HCT116 (cell line): ENCODE data around the gene ALMS1. TPM values are rescaled to one million over a fixed set of nuclear protein-coding genes. Genes with fewer than 3 reads are reported as not detected.

Experiments
- ATAC-seq: fragments of 200-7000 bp; cut with Tn5 transposase; 2 replicates; pipeline ENCODE4 v1.9.1; 2020; ENCODE audit warnings: mild to moderate bottlenecking, moderate library complexity
- Bru-seq: library from RNA; stranded (reverse); fragments of 400-500 nt; gene quantifications from one replicate; lab custom pipeline; 2021; lab: Mats Ljungman, UMichigan
- BruChase-seq, 2 experiments: library from RNA; stranded (reverse); fragments of 400-500 nt; gene quantifications; one replicate each; lab custom pipeline; 2021; lab: Mats Ljungman, UMichigan
- BruUV-seq: library from RNA; stranded (reverse); fragments of 400-500 nt; replicated peaks from 2 replicates; lab custom pipeline; 2021; lab: Mats Ljungman, UMichigan
- CTCF ChIA-PET: fragments of 300-600 bp; sonication (Branson Sonifier 250); formaldehyde crosslinking; loops from one replicate; lab custom pipeline; 2021; ENCODE audit warnings: antibody characterized with exemption; lab: Charles Lee
- POLR2A ChIA-PET: fragments of 300-600, 350-600 bp; sonication (Branson Sonifier 250); formaldehyde crosslinking; loops from one replicate; lab custom pipeline; 2021; ENCODE audit warnings: antibody characterized with exemption; lab: Charles Lee
- RAD21 ChIA-PET, 2 experiments: fragments of 300-600 bp; sonication (Branson Sonifier 250); formaldehyde crosslinking; loops; one replicate each; lab custom pipeline; 2023; ENCODE audit warnings: low total read pairs in 2 of 2; ENCODE audit not compliant: uncharacterized antibody in 2 of 2, unreplicated experiment in 2 of 2, low non-redundant PET in 1 of 2; lab: Charles Lee
- DNase-seq: peaks from one replicate; pipeline ENCODE4 v3.0.0-alpha.2; 2010; ENCODE audit warnings: low read depth, low spot score
- H2AFZ ChIP-seq: fragments of 200-600 bp; shearing (Covaris generic), sonication (generic); 2 replicates; pipeline ENCODE4 v1.6.1; 2017; ENCODE audit warnings: low read depth, mixed run types, mixed read lengths, antibody characterized with exemption, low read length; ENCODE audit not compliant: poor library complexity, severe bottlenecking
- H3K27ac ChIP-seq: 2 replicates; pipeline ENCODE4 v1.5.1; 2012; ENCODE audit warnings: low read depth, low read length
- H3K27me3 ChIP-seq: fragments of 200-600 bp; sonication (generic); 2 replicates; pipeline ENCODE4 v1.6.1; 2016; ENCODE audit warnings: mixed run types, low read length, mixed read lengths; ENCODE audit not compliant: insufficient read depth
- H3K36me3 ChIP-seq, 2 experiments: fragments of 200-500 bp in 1 of 2; fragments of 200-600 bp in 1 of 2; sonication (Bioruptor generic) in 1 of 2; sonication (generic) in 1 of 2; 2 replicates each; pipeline versions ENCODE4 v1.5.1 to v1.6.1; 2014 to 2016; ENCODE audit warnings: low read length in 2 of 2, inconsistent platforms in 1 of 2, mixed read lengths in 1 of 2, mixed run types in 1 of 2; ENCODE audit not compliant: insufficient read depth in 2 of 2, control insufficient read depth in 1 of 2
- H3K4me1 ChIP-seq, 2 experiments: fragments of 200-600 bp in 1 of 2; sonication (generic) in 1 of 2; 2 replicates each; pipeline versions ENCODE4 v1.5.1 to v1.6.1; 2012 to 2017; ENCODE audit warnings: low read length in 2 of 2, inconsistent platforms in 1 of 2, mild to moderate bottlenecking in 1 of 2, mixed read lengths in 1 of 2, mixed run types in 1 of 2, moderate library complexity in 1 of 2; ENCODE audit not compliant: insufficient read depth in 2 of 2, control insufficient read depth in 1 of 2
- H3K4me2 ChIP-seq: fragments of 200-600 bp; sonication (generic); 2 replicates; pipeline ENCODE4 v1.6.1; 2017; ENCODE audit warnings: mixed run types, low read length, mixed read lengths
- H3K4me3 ChIP-seq, 2 experiments: fragments of 200-600 bp in 1 of 2; sonication (generic) in 1 of 2; replicated peaks in 1 of 2; 2 replicates each; pipeline ENCODE4 v1.5.1; 2011 to 2016; ENCODE audit warnings: low read length in 2 of 2, control low read depth in 1 of 2, low read depth in 1 of 2, mild to moderate bottlenecking in 1 of 2, mixed read lengths in 1 of 2, mixed run types in 1 of 2
- H3K79me2 ChIP-seq: fragments of 200-600 bp; sonication (generic); 2 replicates; pipeline ENCODE4 v1.6.1; 2017; ENCODE audit warnings: mild to moderate bottlenecking, mixed run types, low read length, moderate library complexity, mixed read lengths; ENCODE audit not compliant: insufficient read depth
- H3K9ac ChIP-seq: fragments of 200-600 bp; sonication (generic); 2 replicates; pipeline ENCODE4 v1.6.1; 2016; ENCODE audit warnings: low read length, mixed read lengths
- H3K9me2 ChIP-seq: fragments of 200-600 bp; sonication (generic), shearing (Covaris generic); 2 replicates; pipeline ENCODE4 v1.6.1; 2017; ENCODE audit warnings: mixed run types, mild to moderate bottlenecking, moderate library complexity; ENCODE audit not compliant: insufficient read depth
- H3K9me3 ChIP-seq, 2 experiments: fragments of 200-500 bp in 1 of 2; fragments of 200-600 bp in 1 of 2; sonication (Bioruptor generic) in 1 of 2; sonication (generic) in 1 of 2; 2 replicates each; pipeline ENCODE4 v1.6.1; 2014 to 2017; ENCODE audit warnings: low read length in 2 of 2, mixed read lengths in 2 of 2, inconsistent platforms in 1 of 2, low read depth in 1 of 2, mild to moderate bottlenecking in 1 of 2, mixed run types in 1 of 2, moderate library complexity in 1 of 2; ENCODE audit not compliant: control insufficient read depth in 1 of 2, insufficient read depth in 1 of 2
- H4K20me1 ChIP-seq: fragments of 200-600 bp; sonication (generic), shearing (Covaris generic); 2 replicates; pipeline ENCODE4 v1.6.1; 2017; ENCODE audit warnings: mixed run types, mild to moderate bottlenecking, moderate library complexity; ENCODE audit not compliant: insufficient read depth
- CBX3 ChIP-seq: IDR thresholded peaks from 2 replicates; pipeline ENCODE4 v1.6.1; 2012; ENCODE audit warnings: low read depth
- CEBPB ChIP-seq: IDR thresholded peaks from 2 replicates; pipeline ENCODE4 v1.6.1; 2012; ENCODE audit warnings: low read depth
- ELF1 ChIP-seq: IDR thresholded peaks from 2 replicates; pipeline ENCODE4 v1.6.1; 2012; ENCODE audit warnings: low read depth, borderline replicate concordance
- EZH2 ChIP-seq: fragments of 200-600 bp; sonication (generic); IDR thresholded peaks from 2 replicates; pipeline ENCODE4 v1.6.1; 2017; ENCODE audit warnings: antibody characterized with exemption, mixed run types
- EZH2phosphoT487 ChIP-seq: fragments of 200-600 bp; IDR thresholded peaks from 2 replicates; pipeline ENCODE4 v1.6.1; 2018; ENCODE audit warnings: antibody characterized with exemption, borderline replicate concordance
- RAD21 ChIP-seq: IDR thresholded peaks from 2 replicates; pipeline ENCODE4 v1.6.1; 2012; ENCODE audit warnings: low read depth, mild to moderate bottlenecking
- SIN3A ChIP-seq: IDR thresholded peaks from 2 replicates; pipeline ENCODE4 v1.6.1; 2012; ENCODE audit warnings: low read depth
- SP1 ChIP-seq: IDR thresholded peaks from 2 replicates; pipeline ENCODE4 v1.6.1; 2012; ENCODE audit warnings: low read depth
- TCF7L2 ChIP-seq: IDR thresholded peaks from 2 replicates; pipeline ENCODE4 v1.7.0; 2011; ENCODE audit warnings: borderline replicate concordance, inconsistent platforms; ENCODE audit not compliant: insufficient read depth, insufficient read length; ENCODE audit errors: extremely low read depth
- ZNF274 ChIP-seq: fragments of 200-500 bp; sonication (Bioruptor generic); IDR thresholded peaks from 2 replicates; pipeline ENCODE4 v1.6.1; 2014; ENCODE audit warnings: mild to moderate bottlenecking, low read depth, low read length, inconsistent platforms
- intact Hi-C: fragments of 100-400 bp; cut with micrococcal nuclease; formaldehyde crosslinking; loops from 2 replicates; pipeline ENCODE4 v1.10.0; 2022
- long read RNA-seq: library from polyadenylated mRNA; unstranded; transcript quantifications from one replicate; pipeline ENCODE4 v2.0.0, GENCODE V29; 2021; ENCODE audit not compliant: unreplicated experiment
- polyA plus RNA-seq: library from polyadenylated mRNA; unstranded; fragments of >200 nt; gene quantifications from 2 replicates; pipeline ENCODE4 v1.2.1, GENCODE V29; 2012; ENCODE audit warnings: missing spikeins
- total RNA-seq: library from RNA; stranded (reverse); gene quantifications from one replicate; pipeline ENCODE4 v1.2.1, GENCODE V29; 2021; ENCODE audit not compliant: unreplicated experiment
- TF ChIP-seq, protein P1 (sequence below): IDR thresholded peaks from 2 replicates; pipeline ENCODE4 v1.6.1; 2011; ENCODE audit warnings: mild to moderate bottlenecking, low read length, moderate library complexity; ENCODE audit not compliant: insufficient replicate concordance; ENCODE audit errors: extremely low read depth
- TF ChIP-seq, protein P2 (sequence below): IDR thresholded peaks from 2 replicates; pipeline ENCODE4 v1.6.1; 2012; ENCODE audit warnings: low read depth

Gene ALMS1, protein sequence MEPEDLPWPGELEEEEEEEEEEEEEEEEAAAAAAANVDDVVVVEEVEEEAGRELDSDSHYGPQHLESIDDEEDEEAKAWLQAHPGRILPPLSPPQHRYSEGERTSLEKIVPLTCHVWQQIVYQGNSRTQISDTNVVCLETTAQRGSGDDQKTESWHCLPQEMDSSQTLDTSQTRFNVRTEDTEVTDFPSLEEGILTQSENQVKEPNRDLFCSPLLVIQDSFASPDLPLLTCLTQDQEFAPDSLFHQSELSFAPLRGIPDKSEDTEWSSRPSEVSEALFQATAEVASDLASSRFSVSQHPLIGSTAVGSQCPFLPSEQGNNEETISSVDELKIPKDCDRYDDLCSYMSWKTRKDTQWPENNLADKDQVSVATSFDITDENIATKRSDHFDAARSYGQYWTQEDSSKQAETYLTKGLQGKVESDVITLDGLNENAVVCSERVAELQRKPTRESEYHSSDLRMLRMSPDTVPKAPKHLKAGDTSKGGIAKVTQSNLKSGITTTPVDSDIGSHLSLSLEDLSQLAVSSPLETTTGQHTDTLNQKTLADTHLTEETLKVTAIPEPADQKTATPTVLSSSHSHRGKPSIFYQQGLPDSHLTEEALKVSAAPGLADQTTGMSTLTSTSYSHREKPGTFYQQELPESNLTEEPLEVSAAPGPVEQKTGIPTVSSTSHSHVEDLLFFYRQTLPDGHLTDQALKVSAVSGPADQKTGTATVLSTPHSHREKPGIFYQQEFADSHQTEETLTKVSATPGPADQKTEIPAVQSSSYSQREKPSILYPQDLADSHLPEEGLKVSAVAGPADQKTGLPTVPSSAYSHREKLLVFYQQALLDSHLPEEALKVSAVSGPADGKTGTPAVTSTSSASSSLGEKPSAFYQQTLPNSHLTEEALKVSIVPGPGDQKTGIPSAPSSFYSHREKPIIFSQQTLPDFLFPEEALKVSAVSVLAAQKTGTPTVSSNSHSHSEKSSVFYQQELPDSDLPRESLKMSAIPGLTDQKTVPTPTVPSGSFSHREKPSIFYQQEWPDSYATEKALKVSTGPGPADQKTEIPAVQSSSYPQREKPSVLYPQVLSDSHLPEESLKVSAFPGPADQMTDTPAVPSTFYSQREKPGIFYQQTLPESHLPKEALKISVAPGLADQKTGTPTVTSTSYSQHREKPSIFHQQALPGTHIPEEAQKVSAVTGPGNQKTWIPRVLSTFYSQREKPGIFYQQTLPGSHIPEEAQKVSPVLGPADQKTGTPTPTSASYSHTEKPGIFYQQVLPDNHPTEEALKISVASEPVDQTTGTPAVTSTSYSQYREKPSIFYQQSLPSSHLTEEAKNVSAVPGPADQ (N-terminal part only)
- total RNA-seq, result 20.5 TPM
- 4.8 and 8.9 TPM in 2 replicates for polyA plus RNA-seq
- Bru-seq, nascent RNA, result percentile 68 among the genes with signal in this experiment
- percentile 68 among the genes with signal in this experiment for BruChase-seq, experiment 1, labeled RNA remaining after a 6-hour chase
- percentile 68 among the genes with signal in this experiment for BruChase-seq, experiment 2, labeled RNA remaining after a 2-hour chase
- long read RNA-seq, partial matches to known transcripts, result 2 of 2 reads
- long read RNA-seq, other reads (novel, unspliced or antisense), result 0 of 2 reads

DNA sequence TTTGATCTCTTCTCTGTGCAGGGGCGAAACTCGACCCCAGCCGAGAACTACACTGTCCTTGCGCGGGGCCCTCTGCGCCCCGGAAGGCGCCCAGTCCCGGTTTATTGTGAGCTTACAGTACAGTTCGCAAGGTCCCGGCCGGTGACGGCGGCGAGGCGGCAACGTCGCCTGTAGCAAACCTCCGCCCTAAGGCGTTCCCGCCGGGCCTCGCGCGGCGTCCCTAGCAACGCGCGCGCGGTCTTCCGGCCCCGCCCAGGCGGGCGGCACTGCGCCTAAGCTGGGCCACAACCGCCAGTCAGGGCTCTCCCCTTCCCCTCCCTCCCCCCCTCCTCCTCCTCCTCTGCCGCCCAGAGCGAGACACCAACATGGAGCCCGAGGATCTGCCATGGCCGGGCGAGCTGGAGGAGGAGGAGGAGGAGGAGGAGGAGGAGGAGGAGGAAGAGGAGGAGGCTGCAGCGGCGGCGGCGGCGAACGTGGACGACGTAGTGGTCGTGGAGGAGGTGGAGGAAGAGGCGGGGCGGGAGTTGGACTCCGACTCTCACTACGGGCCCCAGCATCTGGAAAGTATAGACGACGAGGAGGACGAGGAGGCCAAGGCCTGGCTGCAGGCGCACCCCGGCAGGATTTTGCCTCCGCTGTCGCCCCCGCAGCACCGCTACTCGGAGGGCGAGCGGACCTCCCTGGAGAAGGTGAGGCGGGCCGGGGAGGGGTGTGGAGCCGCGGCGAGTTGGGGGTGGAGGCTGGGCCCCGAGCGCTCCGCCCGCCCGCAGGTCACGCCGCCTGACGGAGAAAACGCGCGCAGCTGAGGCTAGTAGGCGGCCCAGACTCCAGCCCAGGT, at the start of gene ALMS1:
ALMS1 (plus strand) TSS at position 333 of the 838 bp plus-strand sequence; CDS start at position 366, 33 bp downstream.
- H4K20me1 ChIP-seq, result no peaks in the 10 kb centered on the region
- ChIA-PET RAD21 (interaction anchor here in 1 of 2 experiments (0.7 kb wide), 1 partner anchor 147 kb away, joined by 4 read pairs; no protein-coding TSS in a partner anchor), CTCF (interaction anchor here (0.7 to 1.3 kb wide), 3 partner anchors 26 to 234 kb away, joined by 3 to 5 read pairs (median 3); no protein-coding TSS in a partner anchor), POLR2A (interaction anchor here (0.6 to 1.3 kb wide), 3 partner anchors 26 to 152 kb away, joined by 3 to 4 read pairs (median 3); partner anchors contain the start of gene PRADC1)
- intact Hi-C loops, result no loop called here
- DNase-seq (peak; percentile 83), ATAC-seq (peak; percentile 89)
- peaks cover 0 to 16% of the 10 kb centered on the region in 2 experiments; a peak in 3 of 4 replicates for H3K4me1 ChIP-seq
- H3K79me2 ChIP-seq, result peaks cover 29% of the 10 kb centered on the region
- peak within 1 kb of the TSS; percentile 87 for H3K4me2 ChIP-seq
- peak within 1 kb of the TSS; percentile 81 to 95 for H3K4me3 ChIP-seq
- H3K36me3 ChIP-seq, result no peaks in the 10 kb centered on the region
- BruUV-seq, result no TSS peak
- H3K27ac ChIP-seq, result peak within 1 kb of the TSS; percentile 78
- peak within 1 kb of the TSS; percentile 50 for H2AFZ ChIP-seq
- peak within 1 kb of the TSS; percentile 91 for H3K9ac ChIP-seq
- no peaks in the 10 kb centered on the region for H3K9me3 ChIP-seq
- no peaks in the 10 kb centered on the region for H3K9me2 ChIP-seq
- peaks cover 11% of the 10 kb centered on the region; the same call in 1 of the 2 replicates for H3K27me3 ChIP-seq
- TF ChIP-seq RAD21 (0 out of 2 replicates have a peak, but pooled peaks have one; percentile 11), SP1 (0 out of 2 replicates have a peak, but pooled peaks have one; percentile 8), SIN3A (peak; percentile 87), CBX3 (no peak), EZH2 (no peak), ELF1 (no peak), TCF7L2 (peak; percentile 15), CEBPB (no peak), EZH2phosphoT487 (no peak), ZNF274 (no peak)
- TF ChIP-seq, protein P1, sequence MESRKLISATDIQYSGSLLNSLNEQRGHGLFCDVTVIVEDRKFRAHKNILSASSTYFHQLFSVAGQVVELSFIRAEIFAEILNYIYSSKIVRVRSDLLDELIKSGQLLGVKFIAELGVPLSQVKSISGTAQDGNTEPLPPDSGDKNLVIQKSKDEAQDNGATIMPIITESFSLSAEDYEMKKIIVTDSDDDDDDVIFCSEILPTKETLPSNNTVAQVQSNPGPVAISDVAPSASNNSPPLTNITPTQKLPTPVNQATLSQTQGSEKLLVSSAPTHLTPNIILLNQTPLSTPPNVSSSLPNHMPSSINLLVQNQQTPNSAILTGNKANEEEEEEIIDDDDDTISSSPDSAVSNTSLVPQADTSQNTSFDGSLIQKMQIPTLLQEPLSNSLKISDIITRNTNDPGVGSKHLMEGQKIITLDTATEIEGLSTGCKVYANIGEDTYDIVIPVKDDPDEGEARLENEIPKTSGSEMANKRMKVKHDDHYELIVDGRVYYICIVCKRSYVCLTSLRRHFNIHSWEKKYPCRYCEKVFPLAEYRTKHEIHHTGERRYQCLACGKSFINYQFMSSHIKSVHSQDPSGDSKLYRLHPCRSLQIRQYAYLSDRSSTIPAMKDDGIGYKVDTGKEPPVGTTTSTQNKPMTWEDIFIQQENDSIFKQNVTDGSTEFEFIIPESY, result no peak
- TF ChIP-seq, protein P2, sequence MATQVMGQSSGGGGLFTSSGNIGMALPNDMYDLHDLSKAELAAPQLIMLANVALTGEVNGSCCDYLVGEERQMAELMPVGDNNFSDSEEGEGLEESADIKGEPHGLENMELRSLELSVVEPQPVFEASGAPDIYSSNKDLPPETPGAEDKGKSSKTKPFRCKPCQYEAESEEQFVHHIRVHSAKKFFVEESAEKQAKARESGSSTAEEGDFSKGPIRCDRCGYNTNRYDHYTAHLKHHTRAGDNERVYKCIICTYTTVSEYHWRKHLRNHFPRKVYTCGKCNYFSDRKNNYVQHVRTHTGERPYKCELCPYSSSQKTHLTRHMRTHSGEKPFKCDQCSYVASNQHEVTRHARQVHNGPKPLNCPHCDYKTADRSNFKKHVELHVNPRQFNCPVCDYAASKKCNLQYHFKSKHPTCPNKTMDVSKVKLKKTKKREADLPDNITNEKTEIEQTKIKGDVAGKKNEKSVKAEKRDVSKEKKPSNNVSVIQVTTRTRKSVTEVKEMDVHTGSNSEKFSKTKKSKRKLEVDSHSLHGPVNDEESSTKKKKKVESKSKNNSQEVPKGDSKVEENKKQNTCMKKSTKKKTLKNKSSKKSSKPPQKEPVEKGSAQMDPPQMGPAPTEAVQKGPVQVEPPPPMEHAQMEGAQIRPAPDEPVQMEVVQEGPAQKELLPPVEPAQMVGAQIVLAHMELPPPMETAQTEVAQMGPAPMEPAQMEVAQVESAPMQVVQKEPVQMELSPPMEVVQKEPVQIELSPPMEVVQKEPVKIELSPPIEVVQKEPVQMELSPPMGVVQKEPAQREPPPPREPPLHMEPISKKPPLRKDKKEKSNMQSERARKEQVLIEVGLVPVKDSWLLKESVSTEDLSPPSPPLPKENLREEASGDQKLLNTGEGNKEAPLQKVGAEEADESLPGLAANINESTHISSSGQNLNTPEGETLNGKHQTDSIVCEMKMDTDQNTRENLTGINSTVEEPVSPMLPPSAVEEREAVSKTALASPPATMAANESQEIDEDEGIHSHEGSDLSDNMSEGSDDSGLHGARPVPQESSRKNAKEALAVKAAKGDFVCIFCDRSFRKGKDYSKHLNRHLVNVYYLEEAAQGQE, result no peak
